Measurements from ENCODE around the gene PSMA5. TPM values are rescaled to one million over a fixed set of nuclear protein-coding genes. Genes with fewer than 3 reads are reported as not detected.

PSMA5 gene
- total and polyA plus RNA-seq, 10 of the 15 experiments (the other 5 are each of a cell fraction or from before 2014, with no cell fraction given) = 58.7 to 271 (median 187) TPM

DNA sequence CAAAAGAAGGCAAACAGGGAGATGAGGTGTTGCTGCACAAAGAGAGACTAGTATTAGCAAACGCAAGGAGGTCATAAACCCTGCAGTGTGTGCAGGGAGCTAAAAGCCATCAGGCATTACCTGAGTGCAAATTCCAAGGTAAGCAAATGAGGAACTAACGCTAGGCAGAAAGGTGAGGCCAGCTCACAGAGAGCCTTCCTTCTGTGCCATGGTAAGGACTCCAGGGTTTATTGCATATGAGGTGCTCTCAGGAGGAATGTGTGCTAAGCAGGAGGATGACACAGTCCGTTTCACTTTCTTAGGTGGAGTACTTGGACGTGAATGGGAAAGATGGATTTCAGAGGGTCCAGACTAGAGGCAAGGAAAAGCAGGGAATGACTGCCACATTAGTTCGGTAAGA lies 74.8 kb downstream of the PSMA5 start:
- ChIA-PET CTCF (interaction anchor here (0.8 kb wide), 1 partner anchor 9 kb away, joined by 3 read pairs; no protein-coding TSS in a partner anchor), RAD21 (ENCODE audit: unreplicated experiment) (interaction anchor here (1.2 kb wide), 1 partner anchor 40 kb away, joined by 4 read pairs; no protein-coding TSS in a partner anchor), POLR2A (interaction anchor here (0.6 to 1.5 kb wide), 2 partner anchors 9 to 25 kb away, joined by 3 read pairs; no protein-coding TSS in a partner anchor), SMC1A (ENCODE audit: uncharacterized antibody, unreplicated experiment) (interaction anchor here (0.5 to 1.2 kb wide), 4 partner anchors 28 to 152 kb away, joined by 3 to 4 read pairs (median 4); no protein-coding TSS in a partner anchor)
- TF ChIP-seq NFIC (IDR thresholded peaks at IDR 0.05; ENCODE audit: low read depth, low read length) (no peak), TARDBP (IDR thresholded peaks at IDR 0.05; ENCODE audit: borderline replicate concordance) (no peak)
- FAIRE-seq = no peak
- Histone ChIP-seq H3K4me2 (ENCODE audit: control insufficient read depth, insufficient read depth) (no peak overlapping the region), H3K27me3 (replicated peaks in 1 of 2; ENCODE audit: control insufficient read depth in 2 of 2, insufficient read depth in 2 of 2, low read length in 1 of 2) (peaks cover 0 to 2% of the 10 kb centered on the region in 2 experiments; a peak in 1 of 4 replicates), H3K27ac (ENCODE audit: control insufficient read depth, insufficient read depth) (no peak overlapping the region), H3K36me3 (ENCODE audit: control insufficient read depth in 2 of 2, insufficient read depth in 2 of 2, low read length in 1 of 2) (no peaks in the 10 kb centered on the region; a peak in 1 of 4 replicates), H3K9me3 (replicated peaks; ENCODE audit: control insufficient read depth, insufficient read depth, low read length) (no peaks in the 10 kb centered on the region), H4K20me1 (ENCODE audit: control insufficient read depth, insufficient read depth) (no peaks in the 10 kb centered on the region), H3K4me3 (no peak overlapping the region), H2AFZ (ENCODE audit: control insufficient read depth, low read depth, low read length) (no peak overlapping the region), H3K79me2 (ENCODE audit: control insufficient read depth, insufficient read depth, low read length) (no peaks in the 10 kb centered on the region), H3K9ac (ENCODE audit: control insufficient read depth, insufficient read depth, low read length) (no peak overlapping the region), H3K4me1 (ENCODE audit: control insufficient read depth, insufficient read depth, low read length) (no peaks in the 10 kb centered on the region)
- WGBS (ENCODE audit: insufficient coverage, insufficient replicate concordance, low lambda C conversion rate, missing lambda C conversion rate) = 40% methylated on average over 5 of the region's 5 CpGs
- in situ Hi-C loops (cut with MboI) = no loop called here
- BruUV-seq (replicated peaks) = no TSS peak
- ATAC-seq = no peak
- intact Hi-C loops (cut with micrococcal nuclease; ENCODE audit: unreplicated experiment) = no loop called here
- DNase-seq (ENCODE audit: low read depth, low spot score) = no peak

DNA sequence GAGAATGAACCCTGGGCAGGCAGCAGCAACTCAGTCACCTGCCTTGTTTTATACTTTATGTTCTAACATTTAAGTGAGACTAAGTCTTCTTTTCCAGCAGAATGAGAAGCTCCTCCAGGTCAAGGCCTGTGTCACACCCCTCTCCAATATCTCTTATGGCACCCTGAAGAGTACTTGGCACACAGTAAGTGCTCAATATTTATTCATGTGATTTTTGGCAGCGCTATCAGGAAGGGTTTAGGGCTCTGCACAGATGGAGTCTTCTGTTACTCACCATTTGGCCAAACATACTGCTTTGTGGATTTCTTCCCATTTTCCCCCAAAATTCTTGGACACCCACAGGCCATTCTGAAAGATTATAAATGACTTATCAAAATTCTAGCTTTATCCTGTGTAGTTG lies 75.6 kb downstream of the PSMA5 start:
- DNase-seq (ENCODE audit: low read depth, low spot score) (no peak), FAIRE-seq (no peak), ATAC-seq (no peak)
- ChIA-PET SMC1A (ENCODE audit: uncharacterized antibody, unreplicated experiment) (interaction anchor here (1.0 to 1.2 kb wide), 2 partner anchors 14 to 49 kb away, joined by 3 to 5 read pairs; no protein-coding TSS in a partner anchor), RAD21 (ENCODE audit: unreplicated experiment) (no interaction called here), CTCF (interaction anchor here (1.0 to 1.2 kb wide), 2 partner anchors 30 to 153 kb away, joined by 3 read pairs; no protein-coding TSS in a partner anchor), POLR2A (interaction anchor here (1.5 kb wide), 1 partner anchor 10 kb away, joined by 3 read pairs; no protein-coding TSS in a partner anchor)
- no peak overlapping the region for H2AFZ ChIP-seq (ENCODE audit: control insufficient read depth, low read depth, low read length)
- H3K4me1 ChIP-seq (ENCODE audit: control insufficient read depth, insufficient read depth, low read length) = no peaks in the 10 kb centered on the region
- H3K4me3 ChIP-seq = no peak overlapping the region
- no peaks in the 10 kb centered on the region for H3K79me2 ChIP-seq (ENCODE audit: control insufficient read depth, insufficient read depth, low read length)
- intact Hi-C loops (cut with micrococcal nuclease; ENCODE audit: unreplicated experiment) = no loop called here
- no TSS peak for BruUV-seq (replicated peaks)
- H3K36me3 ChIP-seq (ENCODE audit: control insufficient read depth in 2 of 2, insufficient read depth in 2 of 2, low read length in 1 of 2) = no peaks in the 10 kb centered on the region; a peak in 1 of 4 replicates
- no peak overlapping the region for H3K4me2 ChIP-seq (ENCODE audit: control insufficient read depth, insufficient read depth)
- 76% methylated on average over 1 of the region's 1 CpG for WGBS (ENCODE audit: insufficient coverage, insufficient replicate concordance, low lambda C conversion rate, missing lambda C conversion rate)
- H3K27ac ChIP-seq (ENCODE audit: control insufficient read depth, insufficient read depth) = no peak overlapping the region
- in situ Hi-C loops (cut with MboI) = no loop called here
- no peaks in the 10 kb centered on the region for H3K9me3 ChIP-seq (replicated peaks; ENCODE audit: control insufficient read depth, insufficient read depth, low read length)
- peaks cover 0 to 2% of the 10 kb centered on the region in 2 experiments; a peak in 1 of 4 replicates for H3K27me3 ChIP-seq (replicated peaks in 1 of 2; ENCODE audit: control insufficient read depth in 2 of 2, insufficient read depth in 2 of 2, low read length in 1 of 2)
- TF ChIP-seq BHLHE40 (IDR thresholded peaks at IDR 0.05; ENCODE audit: borderline replicate concordance in 1 of 2, low read depth in 2 of 2, low read length in 1 of 2) (no peak), NKRF (conservative IDR thresholded peaks at IDR 0.05) (no peak), SMARCA5 (IDR thresholded peaks at IDR 0.05) (no peak), POU2F2 (IDR thresholded peaks at IDR 0.05; ENCODE audit: borderline replicate concordance, low read depth, low read length) (no peak), SP1 (IDR thresholded peaks at IDR 0.05; ENCODE audit: low read depth, low read length) (no peak), RCOR1 (conservative IDR thresholded peaks at IDR 0.05; ENCODE audit: low read depth, low read length) (no peak), GABPA (IDR thresholded peaks at IDR 0.05; ENCODE audit: low read depth) (no peak)
- TF ChIP-seq, protein P1, sequence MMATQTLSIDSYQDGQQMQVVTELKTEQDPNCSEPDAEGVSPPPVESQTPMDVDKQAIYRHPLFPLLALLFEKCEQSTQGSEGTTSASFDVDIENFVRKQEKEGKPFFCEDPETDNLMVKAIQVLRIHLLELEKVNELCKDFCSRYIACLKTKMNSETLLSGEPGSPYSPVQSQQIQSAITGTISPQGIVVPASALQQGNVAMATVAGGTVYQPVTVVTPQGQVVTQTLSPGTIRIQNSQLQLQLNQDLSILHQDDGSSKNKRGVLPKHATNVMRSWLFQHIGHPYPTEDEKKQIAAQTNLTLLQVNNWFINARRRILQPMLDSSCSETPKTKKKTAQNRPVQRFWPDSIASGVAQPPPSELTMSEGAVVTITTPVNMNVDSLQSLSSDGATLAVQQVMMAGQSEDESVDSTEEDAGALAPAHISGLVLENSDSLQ (IDR thresholded peaks at IDR 0.05) = no peak
- no peaks in the 10 kb centered on the region for H4K20me1 ChIP-seq (ENCODE audit: control insufficient read depth, insufficient read depth)
- H3K9ac ChIP-seq (ENCODE audit: control insufficient read depth, insufficient read depth, low read length) = no peak overlapping the region
